ENCODE results near the gene PFDN2.
"Not testable (repeated sequence)": the region's sequence is repeated elsewhere in the genome, so short reads cannot be mapped to it uniquely, and the experiment has no call there.

Gene PFDN2

DNA sequence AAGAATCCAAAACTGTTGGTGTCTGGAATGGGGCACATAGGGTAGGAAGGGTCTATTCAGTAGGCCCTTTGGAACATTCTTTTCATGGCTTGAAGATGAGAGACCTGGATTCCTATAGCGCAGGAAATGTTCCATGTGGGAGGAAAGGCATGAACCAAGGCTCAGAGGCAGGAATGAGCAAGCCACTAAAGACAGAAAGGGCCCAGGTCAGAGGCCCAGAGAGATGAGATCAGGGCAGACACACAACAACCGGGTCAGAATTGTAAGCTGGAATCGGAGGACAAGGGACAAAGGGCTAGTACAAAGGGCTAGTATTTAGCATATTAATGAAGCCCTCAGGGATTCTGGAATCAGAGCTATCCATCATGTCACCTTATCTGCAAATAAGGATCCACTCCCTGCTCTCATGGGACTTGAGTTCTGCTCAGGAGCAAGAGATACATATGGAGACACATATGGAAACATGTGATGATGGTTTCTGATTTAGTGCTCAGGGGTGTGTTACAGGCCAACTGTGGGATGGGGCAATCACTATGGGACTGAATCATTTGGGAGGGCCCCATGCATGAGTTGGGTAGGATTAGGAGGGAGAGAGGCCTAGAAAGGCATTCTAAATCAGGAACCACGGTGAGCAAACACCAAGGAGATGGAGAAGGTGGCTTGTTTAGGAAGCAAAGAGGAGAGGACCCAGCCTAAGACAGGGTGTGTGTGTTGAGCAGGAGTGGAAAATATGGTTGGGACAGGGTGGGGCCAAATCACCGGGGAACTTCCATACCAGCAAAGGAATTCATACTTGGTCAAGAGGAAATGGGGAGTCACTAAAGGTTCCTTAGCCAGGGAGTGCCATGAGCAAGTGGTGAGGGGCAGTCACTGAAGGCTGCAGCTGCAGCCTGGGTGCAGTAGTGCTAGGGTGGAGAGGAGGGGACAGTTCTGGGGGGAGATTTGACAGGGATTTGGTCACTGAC lies 37.1 kb downstream of the PFDN2 start:
- DNase-seq (ENCODE audit: low spot score): no peak

GRCh38 chr1:161079436-161080110 lies 38.3 kb downstream of the PFDN2 start:
- DNase-seq (ENCODE audit: low spot score): no peak

DNA sequence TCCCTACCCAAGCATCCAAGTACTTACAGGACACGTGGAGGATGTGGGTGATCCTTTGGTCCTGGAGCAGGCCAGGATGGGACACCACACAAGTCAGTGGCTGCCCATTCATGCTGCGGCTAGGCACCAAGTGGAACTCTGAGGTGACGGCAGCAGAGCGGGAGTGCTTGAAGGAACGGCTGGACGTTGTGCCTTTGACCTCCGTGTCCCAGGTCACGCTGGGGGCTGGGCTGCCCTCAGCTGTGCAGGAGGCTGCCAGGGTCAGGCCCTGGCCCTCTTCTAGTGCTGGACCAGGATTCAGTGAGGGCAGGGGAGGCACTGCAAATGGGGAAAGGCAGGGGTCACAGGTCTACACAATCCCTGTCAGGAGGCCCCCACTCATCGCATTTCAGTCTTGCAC lies 40.4 kb downstream of the PFDN2 start:
- no peak for DNase-seq (ENCODE audit: low spot score)

DNA sequence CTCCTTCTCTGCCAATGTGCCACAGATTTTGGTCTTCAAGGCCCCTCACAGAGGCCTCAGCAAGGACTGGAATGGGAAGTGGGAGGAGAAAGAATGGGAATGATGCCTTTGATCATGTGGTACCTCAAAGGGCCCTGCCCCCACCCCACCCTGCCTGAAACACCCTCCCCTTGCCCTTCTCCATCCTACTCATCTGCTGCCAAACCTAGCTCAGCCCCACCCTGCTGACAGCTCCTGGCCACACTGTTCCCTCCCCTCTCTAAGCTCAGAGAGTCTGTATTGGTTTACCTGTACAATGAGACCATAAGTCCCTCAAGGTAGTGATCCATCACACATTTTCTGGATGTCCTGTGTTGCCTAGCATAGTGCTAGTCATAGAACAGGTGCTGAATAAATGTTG lies 41.4 kb downstream of the PFDN2 start:
- DNase-seq (ENCODE audit: low spot score): no peak

GRCh38 chr1:161074676-161075368 lies 43.0 kb downstream of the PFDN2 start:
- no peak for DNase-seq (ENCODE audit: low spot score)

DNA sequence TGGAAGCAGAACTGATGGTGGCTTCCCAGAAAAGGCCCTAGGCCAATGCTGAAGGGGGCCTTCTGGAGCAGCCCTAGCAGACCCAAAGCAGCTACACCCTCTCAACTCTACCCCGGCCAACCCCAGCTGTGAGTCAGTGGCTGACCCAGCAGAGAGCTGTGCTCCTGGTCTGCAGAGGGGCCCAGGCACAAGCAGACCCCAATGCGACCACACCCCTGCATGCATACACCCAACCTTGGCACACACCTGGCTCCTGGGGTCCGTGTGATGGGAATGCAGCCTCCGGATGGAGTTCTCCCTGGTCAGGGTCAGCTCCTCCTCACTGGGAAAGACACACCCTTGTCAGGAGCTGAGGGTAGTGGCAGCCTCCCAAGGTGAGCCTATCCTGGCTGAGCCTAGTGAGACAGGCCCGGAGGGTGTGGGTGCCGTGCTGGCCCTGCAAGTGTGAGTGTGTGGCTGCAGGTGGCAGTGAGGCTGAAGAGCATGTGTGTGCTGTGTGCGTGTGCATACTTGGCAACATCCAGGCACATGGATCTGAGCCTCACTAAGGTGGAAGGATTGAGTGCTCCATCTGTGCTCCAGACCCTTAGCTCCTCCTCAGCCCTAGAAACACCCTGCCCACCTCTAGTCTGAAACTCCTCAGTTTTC lies 44.2 kb downstream of the PFDN2 start:
- DNase-seq (ENCODE audit: low spot score): no peak

DNA sequence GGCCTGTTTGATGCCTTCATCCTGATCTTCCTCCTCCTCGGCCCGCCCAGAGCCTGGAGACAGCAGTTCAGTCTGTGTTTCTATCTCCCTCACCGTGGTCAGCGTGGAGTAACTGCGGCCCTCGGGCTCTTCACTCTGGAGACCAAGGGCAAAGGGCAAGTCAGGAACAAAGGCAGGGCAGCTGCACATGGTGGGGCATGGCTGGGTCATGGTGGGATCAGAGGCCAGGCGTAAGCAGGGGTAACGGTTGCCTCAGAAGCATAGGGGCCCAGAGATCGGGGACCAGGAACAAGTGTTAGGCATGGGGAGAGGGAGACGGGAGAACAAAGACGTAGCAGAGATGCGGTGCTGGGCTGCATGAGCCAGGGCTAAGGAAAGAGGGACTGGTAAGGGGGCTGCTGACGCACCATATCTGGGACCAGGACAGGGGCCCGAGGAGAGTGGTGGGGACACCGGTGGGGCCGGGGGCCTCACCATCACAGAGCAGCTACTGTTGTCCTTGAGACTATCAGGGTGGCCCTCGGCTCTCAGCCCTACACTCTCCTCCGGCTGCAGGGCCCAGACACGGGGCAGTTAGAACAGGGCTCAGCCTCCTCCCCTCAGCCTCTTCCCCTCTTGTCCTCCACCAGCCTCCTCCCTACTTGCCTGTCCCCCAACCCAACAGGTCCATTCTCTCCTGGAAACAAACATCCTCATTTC lies 44.9 kb downstream of the PFDN2 start:
- DNase-seq (ENCODE audit: low spot score): no peak

GRCh38 chr1:161071886-161072371 lies 45.9 kb downstream of the PFDN2 start:
- peak; percentile 39 for DNase-seq (ENCODE audit: low spot score)

DNA sequence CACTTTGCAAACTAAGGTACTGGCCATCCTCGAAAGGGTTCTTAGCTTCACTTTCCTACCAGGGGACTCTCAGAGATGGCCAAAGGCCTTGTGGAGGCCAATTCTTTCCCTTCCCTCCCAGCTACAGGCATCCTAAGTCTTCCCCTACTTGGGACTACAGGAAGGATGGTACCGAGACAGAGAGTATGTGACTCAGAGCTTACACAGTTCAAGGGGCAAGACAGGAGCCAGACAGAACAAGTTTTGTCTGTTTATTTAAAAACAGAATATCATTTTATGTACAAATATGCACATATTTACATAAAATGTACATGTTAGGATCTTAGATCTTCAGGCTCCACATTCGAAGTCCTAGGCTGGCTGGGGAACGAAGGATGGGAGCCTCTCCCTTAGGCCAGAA lies 47.1 kb downstream of the PFDN2 start:
- DNase-seq (ENCODE audit: low spot score): no peak

GRCh38 chr1:161069731-161070270 lies 48.0 kb downstream of the PFDN2 start, which contains the start of gene ARHGAP30:
Gene ARHGAP30 (minus strand): TSS chr1:161069891. CDS start chr1:161069624, 267 bp downstream.
- peak; percentile 81 for DNase-seq (ENCODE audit: low spot score)

- no peak for DNase-seq (ENCODE audit: low spot score)
Measured at GRCh38 chr1:161069241-161069640, 48.6 kb downstream of the PFDN2 start.

GRCh38 chr1:161068306-161069234 lies 49.3 kb downstream of the PFDN2 start:
- DNase-seq (ENCODE audit: low spot score): peak; percentile 80

- no peak for DNase-seq (ENCODE audit: low spot score)
Measured at GRCh38 chr1:161066694-161067093, 51.1 kb downstream of the PFDN2 start.

- not testable (repeated sequence) for DNase-seq (ENCODE audit: low spot score)
Measured at GRCh38 chr1:161065681-161066080, 52.2 kb downstream of the PFDN2 start.

GRCh38 chr1:161063936-161064335 lies 53.9 kb downstream of the PFDN2 start:
- not testable (repeated sequence) for DNase-seq (ENCODE audit: low spot score)

- DNase-seq (ENCODE audit: low spot score): no peak
Measured at GRCh38 chr1:161061419-161061818, 56.4 kb downstream of the PFDN2 start.

DNA sequence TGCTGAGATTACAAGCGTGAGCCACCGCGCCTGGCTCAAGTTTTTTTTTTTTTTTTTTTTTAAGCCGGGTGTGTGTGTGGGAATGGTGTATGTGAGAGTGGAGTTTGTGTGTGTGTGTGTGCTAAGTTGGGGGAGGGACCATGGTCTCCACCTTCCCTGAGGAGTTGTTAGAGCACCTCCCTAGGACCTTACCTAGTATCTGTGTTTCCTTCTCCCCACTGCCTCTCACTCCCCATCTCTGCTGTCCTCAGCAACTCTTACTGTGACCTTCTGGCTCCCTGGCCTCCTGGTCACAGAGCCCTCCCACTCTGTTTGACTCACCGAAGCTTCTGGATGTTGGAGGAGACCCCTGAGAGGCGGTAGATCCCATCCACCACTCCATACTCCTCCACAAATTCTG lies 58.5 kb downstream of the PFDN2 start:
- DNase-seq (ENCODE audit: low spot score): no peak

- DNase-seq (ENCODE audit: low spot score): no peak
Measured at GRCh38 chr1:161054805-161055204, 63.0 kb downstream of the PFDN2 start.

- DNase-seq (ENCODE audit: low spot score): no peak
Measured at GRCh38 chr1:161054232-161054631, 63.6 kb downstream of the PFDN2 start.

DNA sequence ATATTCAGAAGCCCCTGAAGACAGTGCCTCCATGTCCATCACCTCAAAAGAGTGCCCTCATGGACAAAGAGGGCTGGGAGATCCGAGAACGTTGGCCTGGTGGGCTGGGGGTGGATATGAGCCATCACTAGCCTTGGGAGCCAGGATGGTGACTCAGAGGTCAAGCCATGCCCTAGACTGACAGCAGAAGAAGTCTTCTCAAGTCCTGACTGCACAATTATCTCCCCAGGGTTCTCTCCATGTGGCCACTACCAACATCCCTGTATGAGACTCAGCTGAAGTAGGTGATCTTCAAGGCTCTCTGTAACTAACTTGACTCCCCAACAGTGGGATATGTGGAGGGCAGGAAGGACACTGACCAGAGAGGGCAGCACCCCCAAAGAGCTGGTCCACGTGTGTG lies 64.9 kb downstream of the PFDN2 start:
- no peak for DNase-seq (ENCODE audit: low spot score)
